ENCODE measurements around the gene MED13L. TPM values are rescaled to one million over a fixed set of nuclear protein-coding genes. Genes with fewer than 3 reads are reported as not detected.

MED13L gene
- total and polyA plus RNA-seq, 8 donors: 10.3 to 93.8 (median 53.0) TPM

- intact Hi-C loops (cut with DNase I): no loop called here
- 82 to 84% methylated on average over 1 of the region's 1 CpG for WGBS, 2 donors
- Histone ChIP-seq H3K36me3 (no peaks in the 10 kb centered on the region), H3K27me3 (no peaks in the 10 kb centered on the region), H3K27ac (no peak overlapping the region), H3K9me3 (no peaks in the 10 kb centered on the region), H3K4me3 (no peak overlapping the region), H3K4me1 (peaks cover 0 to 4% (median 3%) of the 10 kb centered on the region in 3 donors)
- DNase-seq: no peak
- no peak for FAIRE-seq
- ATAC-seq: no peak
- TF ChIP-seq CTCF (IDR thresholded peaks at IDR 0.05): no peak
Observed at GRCh38 chr12:116092776-116093175, 184.7 kb downstream of the MED13L start.

- TF ChIP-seq CTCF (IDR thresholded peaks at IDR 0.05): no peak
- no peak for ATAC-seq
- no peak for FAIRE-seq
- no peaks in the 10 kb centered on the region for H3K9me3 ChIP-seq
- H3K4me3 ChIP-seq: no peak overlapping the region
- peaks cover 0 to 7% (median 6%) of the 10 kb centered on the region in 3 donors for H3K4me1 ChIP-seq
- no peaks in the 10 kb centered on the region for H3K27me3 ChIP-seq
- no peak overlapping the region for H3K27ac ChIP-seq
- no peaks in the 10 kb centered on the region for H3K36me3 ChIP-seq
- intact Hi-C loops (cut with DNase I): no loop called here
- DNase-seq: no peak
- 95 to 96% methylated on average over 3 of the region's 3 CpGs for WGBS, 2 donors
Observed at GRCh38 chr12:116092162-116092561, 185.3 kb downstream of the MED13L start.

DNA sequence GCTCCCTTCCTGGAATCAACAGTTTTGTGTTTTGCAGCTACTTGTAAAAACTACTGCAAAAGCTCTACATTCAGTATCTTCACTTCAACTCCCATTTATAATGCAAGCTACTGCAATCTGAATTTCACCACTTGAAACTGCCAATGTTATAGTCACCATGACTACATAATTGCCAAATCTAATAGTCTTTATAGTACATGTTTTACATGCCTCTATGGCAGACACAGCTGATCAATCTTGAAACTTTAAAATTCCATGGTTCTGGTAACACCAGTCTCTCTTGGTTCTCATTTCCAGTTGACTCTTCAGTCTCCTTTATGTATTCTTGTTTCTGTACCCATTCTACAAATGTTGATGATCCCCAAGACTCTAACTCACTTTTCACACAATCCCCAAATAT, 185.9 kb downstream of the MED13L start:
- Histone ChIP-seq H3K4me3 (no peak overlapping the region), H3K36me3 (no peaks in the 10 kb centered on the region), H3K27me3 (no peaks in the 10 kb centered on the region), H3K27ac (no peak overlapping the region), H3K9me3 (no peaks in the 10 kb centered on the region), H3K4me1 (peaks cover 0 to 7% (median 6%) of the 10 kb centered on the region in 3 donors)
- no peak for TF ChIP-seq CTCF (IDR thresholded peaks at IDR 0.05)
- FAIRE-seq (no peak), DNase-seq (no peak), ATAC-seq (no peak)
- intact Hi-C loops (cut with DNase I): no loop called here

DNA sequence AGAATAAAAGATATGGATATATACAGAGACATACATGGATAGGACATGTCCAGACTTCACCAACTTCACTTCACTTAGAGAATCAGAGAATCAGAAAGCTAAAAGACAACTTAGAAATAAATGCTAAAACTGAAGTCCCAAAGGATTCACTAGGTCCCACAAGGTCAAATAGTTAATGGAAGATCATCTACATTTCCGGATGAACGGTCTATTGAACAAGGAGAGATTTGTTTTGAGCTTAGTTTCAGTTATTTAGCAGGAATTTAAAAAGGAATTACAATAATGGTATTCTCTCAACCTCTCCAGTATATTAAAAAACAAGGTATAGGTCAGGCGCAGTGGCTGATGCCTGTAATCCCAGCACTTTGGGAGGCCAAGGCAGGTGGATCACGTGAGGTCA, 187.0 kb downstream of the MED13L start:
- intact Hi-C loops (cut with DNase I): no loop called here
- H3K27me3 ChIP-seq: no peaks in the 10 kb centered on the region
- TF ChIP-seq CTCF (IDR thresholded peaks at IDR 0.05): no peak
- no peak overlapping the region for H3K4me3 ChIP-seq
- ATAC-seq: no peak
- H3K36me3 ChIP-seq: no peaks in the 10 kb centered on the region
- 94 to 97% methylated on average over 4 of the region's 4 CpGs for WGBS, 2 donors
- H3K27ac ChIP-seq: no peak overlapping the region
- H3K9me3 ChIP-seq: no peaks in the 10 kb centered on the region
- FAIRE-seq: no peak
- H3K4me1 ChIP-seq: peaks cover 0 to 7% (median 6%) of the 10 kb centered on the region in 3 donors
- DNase-seq: no peak

DNA sequence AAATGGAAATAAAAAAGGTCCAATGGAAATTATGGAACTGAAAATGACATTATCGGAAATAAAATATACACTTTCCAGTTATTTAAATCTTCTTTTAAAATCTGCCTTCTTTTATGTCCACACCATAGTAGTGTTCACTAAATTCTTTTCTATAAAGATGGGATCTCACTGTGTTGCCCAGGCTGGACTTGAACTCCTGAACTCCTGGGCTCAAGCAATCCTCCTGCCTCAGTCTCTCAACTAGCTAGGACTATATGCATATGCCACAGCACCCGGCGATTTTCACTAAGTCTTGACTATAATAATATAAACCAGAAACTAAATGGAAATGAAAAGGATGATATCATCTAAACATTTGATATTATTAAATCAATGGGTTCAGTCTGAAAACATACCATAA, 188.4 kb downstream of the MED13L start:
- H3K4me3 ChIP-seq: no peak overlapping the region
- ATAC-seq (no peak), DNase-seq (no peak), FAIRE-seq (no peak)
- H3K27ac ChIP-seq: no peak overlapping the region
- TF ChIP-seq CTCF (IDR thresholded peaks at IDR 0.05): no peak
- intact Hi-C loops (cut with DNase I): no loop called here
- WGBS, 2 donors: 97 to 100% methylated on average over 3 of the region's 3 CpGs
- no peaks in the 10 kb centered on the region for H3K9me3 ChIP-seq
- no peaks in the 10 kb centered on the region for H3K36me3 ChIP-seq
- H3K4me1 ChIP-seq: peaks cover 0 to 7% (median 6%) of the 10 kb centered on the region in 3 donors
- no peaks in the 10 kb centered on the region for H3K27me3 ChIP-seq

Data from pancreas (tissue), 10 donors.